Glutamatergic neuron (in vitro differentiated cells): ENCODE results near the gene CELA3A. TPM values are rescaled to one million over a fixed set of nuclear protein-coding genes. Genes with fewer than 3 reads are reported as not detected.

Experiments
- DNase-seq: peaks from one replicate; pipeline ENCODE4 v3.0.0; 2022
- H3K27ac Mint-ChIP-seq: one replicate; pipeline ENCODE4 v1.8.0; 2020; ENCODE audit warnings: mild to moderate bottlenecking, mixed read lengths, inconsistent platforms; ENCODE audit not compliant: unreplicated experiment
- H3K27me3 Mint-ChIP-seq: one replicate; pipeline ENCODE4 v1.8.0; 2020; ENCODE audit warnings: mild to moderate bottlenecking, moderate library complexity, mixed read lengths, inconsistent platforms; ENCODE audit not compliant: unreplicated experiment
- H3K36me3 Mint-ChIP-seq: one replicate; pipeline ENCODE4 v1.8.0; 2020; ENCODE audit warnings: mild to moderate bottlenecking, mixed read lengths, inconsistent platforms; ENCODE audit not compliant: unreplicated experiment
- H3K4me1 Mint-ChIP-seq: one replicate; pipeline ENCODE4 v1.8.0; 2020; ENCODE audit warnings: mild to moderate bottlenecking, low read depth, mixed read lengths, inconsistent platforms; ENCODE audit not compliant: unreplicated experiment
- H3K4me3 Mint-ChIP-seq: one replicate; pipeline ENCODE4 v1.8.0; 2020; ENCODE audit warnings: mild to moderate bottlenecking, mixed read lengths, inconsistent platforms; ENCODE audit not compliant: unreplicated experiment
- H3K9me3 Mint-ChIP-seq: one replicate; pipeline ENCODE4 v1.8.0; 2020; ENCODE audit warnings: mild to moderate bottlenecking, moderate library complexity, mixed read lengths, inconsistent platforms; ENCODE audit not compliant: unreplicated experiment
- total RNA-seq: library from RNA; stranded (reverse); fragmentation: NEBNext Ultra II Directional; extraction: Animal tissue kit (Norgen Biotek cat#: 25700); gene quantifications from one replicate; pipeline ENCODE4 v1.2.1, GENCODE V29; 2021; ENCODE audit not compliant: unreplicated experiment
- TF ChIP-seq, protein P1 (sequence below): fragments of 200-600 bp; sonication (generic); IDR thresholded peaks from one replicate; pipeline ENCODE4 v1.5.0; 2021; ENCODE audit not compliant: partially characterized antibody, unreplicated experiment

CELA3A gene
- total RNA-seq, 1 donor from 2014 or later: not detected

DNA sequence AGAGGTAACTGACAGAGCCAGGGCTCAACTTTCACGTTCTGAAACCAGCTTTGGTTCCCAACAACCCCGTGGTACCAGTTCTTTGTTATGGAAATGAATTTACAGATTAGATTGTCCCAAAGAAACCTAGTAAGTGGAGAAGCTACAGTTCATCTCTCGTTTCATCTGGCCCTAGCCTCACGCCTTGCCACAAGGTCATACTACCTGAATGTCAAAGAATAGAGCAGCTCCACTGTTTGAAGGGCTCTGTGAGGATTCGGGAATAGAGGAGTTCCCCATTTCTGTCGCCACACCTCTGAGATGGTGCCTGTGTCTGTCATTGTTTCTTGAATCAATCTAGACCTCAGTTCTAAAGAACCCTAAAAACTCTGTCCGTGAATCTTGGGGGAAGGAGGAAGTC lies 36.1 kb downstream of the CELA3A start:
- Mint-ChIP-seq H3K4me3 (no peak overlapping the region), H3K4me1 (no peaks in the 10 kb centered on the region), H3K36me3 (no peaks in the 10 kb centered on the region), H3K27ac (no peak overlapping the region), H3K9me3 (no peaks in the 10 kb centered on the region), H3K27me3 (no peaks in the 10 kb centered on the region)
- DNase-seq: no peak
- TF ChIP-seq, protein P1, sequence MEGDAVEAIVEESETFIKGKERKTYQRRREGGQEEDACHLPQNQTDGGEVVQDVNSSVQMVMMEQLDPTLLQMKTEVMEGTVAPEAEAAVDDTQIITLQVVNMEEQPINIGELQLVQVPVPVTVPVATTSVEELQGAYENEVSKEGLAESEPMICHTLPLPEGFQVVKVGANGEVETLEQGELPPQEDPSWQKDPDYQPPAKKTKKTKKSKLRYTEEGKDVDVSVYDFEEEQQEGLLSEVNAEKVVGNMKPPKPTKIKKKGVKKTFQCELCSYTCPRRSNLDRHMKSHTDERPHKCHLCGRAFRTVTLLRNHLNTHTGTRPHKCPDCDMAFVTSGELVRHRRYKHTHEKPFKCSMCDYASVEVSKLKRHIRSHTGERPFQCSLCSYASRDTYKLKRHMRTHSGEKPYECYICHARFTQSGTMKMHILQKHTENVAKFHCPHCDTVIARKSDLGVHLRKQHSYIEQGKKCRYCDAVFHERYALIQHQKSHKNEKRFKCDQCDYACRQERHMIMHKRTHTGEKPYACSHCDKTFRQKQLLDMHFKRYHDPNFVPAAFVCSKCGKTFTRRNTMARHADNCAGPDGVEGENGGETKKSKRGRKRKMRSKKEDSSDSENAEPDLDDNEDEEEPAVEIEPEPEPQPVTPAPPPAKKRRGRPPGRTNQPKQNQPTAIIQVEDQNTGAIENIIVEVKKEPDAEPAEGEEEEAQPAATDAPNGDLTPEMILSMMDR: no peak

DNA sequence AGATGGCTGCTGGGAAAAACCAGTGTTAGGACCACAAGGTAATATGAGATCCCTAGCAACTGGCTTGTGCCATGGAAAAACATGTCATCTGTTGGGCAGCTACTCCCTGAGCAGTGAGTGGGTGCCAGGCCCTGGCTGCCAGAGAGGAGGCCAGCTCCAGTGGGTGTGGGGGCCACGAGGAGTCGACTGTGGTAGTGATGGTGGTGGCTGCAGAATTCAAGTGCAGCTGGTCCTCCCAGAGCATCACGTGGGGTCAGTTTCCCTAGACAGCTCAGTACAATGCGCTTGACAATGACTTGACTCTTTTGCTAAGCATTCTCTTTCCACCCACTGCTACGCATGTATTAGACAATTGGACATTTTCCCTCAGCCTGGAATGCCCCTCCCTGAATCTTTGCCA lies 36.6 kb downstream of the CELA3A start:
- Mint-ChIP-seq H3K9me3 (peaks cover under 1% of the 10 kb centered on the region), H3K27ac (no peak overlapping the region), H3K4me3 (no peak overlapping the region), H3K36me3 (no peaks in the 10 kb centered on the region), H3K4me1 (no peaks in the 10 kb centered on the region), H3K27me3 (no peaks in the 10 kb centered on the region)
- DNase-seq: no peak
- TF ChIP-seq, protein P1: no peak

DNA sequence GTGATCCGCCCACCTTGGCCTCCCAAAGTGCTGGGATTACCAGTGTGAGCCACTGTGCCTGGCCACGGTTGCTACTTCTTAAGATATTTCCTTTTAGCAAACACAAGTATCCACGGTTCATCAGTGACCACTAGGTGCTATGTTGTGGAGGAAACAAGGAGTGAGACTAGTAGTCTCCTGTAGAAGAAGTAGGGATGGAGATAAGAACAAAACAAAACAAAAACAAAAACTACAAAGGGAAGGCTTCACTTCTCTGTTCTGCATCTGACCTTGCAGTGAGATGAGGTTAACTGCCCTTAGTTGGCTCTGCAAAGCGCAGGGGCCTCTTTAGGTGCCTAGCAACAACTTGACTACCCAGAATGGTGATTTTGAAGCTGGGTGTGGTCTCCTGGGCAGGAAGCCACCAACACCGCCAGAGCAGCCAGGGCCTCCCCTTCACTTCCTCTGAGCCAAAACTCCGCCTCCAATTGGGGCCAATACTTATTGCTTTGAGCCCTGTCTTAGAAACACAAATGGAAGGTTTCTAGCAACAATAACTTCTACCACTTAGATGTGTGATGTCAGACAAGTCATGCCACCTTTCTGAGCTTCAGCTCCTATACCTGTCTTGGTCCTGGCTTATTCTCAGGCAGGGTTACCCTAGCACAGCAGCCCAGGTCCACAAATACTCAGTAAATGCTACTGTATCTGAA lies 38.3 kb downstream of the CELA3A start:
- Mint-ChIP-seq H3K36me3 (no peaks in the 10 kb centered on the region), H3K4me3 (no peak overlapping the region), H3K27me3 (no peaks in the 10 kb centered on the region), H3K27ac (no peak overlapping the region), H3K9me3 (peaks cover 2% of the 10 kb centered on the region), H3K4me1 (no peaks in the 10 kb centered on the region)
- TF ChIP-seq, protein P1: no peak
- no peak for DNase-seq

DNA sequence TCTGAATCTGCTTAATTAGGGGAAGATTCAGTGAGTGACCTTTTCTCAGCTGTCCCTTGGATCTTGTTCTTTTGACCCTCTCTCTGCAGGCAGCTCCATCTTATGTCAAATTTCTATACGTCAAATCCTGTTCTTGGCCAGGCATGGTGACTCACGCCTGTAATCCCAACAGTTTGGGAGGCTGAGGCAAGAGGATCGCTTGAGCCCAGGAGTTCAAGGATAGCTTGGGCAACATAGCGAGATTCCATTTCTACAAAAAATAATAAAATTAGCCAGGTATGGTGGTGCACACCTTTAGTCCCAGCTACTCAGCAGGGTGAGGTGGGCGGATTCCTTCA lies 38.8 kb downstream of the CELA3A start:
- H3K4me3 Mint-ChIP-seq: no peak overlapping the region
- H3K4me1 Mint-ChIP-seq: no peaks in the 10 kb centered on the region
- TF ChIP-seq, protein P1: no peak
- no peaks in the 10 kb centered on the region for H3K27me3 Mint-ChIP-seq
- peaks cover 2% of the 10 kb centered on the region for H3K9me3 Mint-ChIP-seq
- DNase-seq: no peak
- no peaks in the 10 kb centered on the region for H3K36me3 Mint-ChIP-seq
- no peak overlapping the region for H3K27ac Mint-ChIP-seq

DNA sequence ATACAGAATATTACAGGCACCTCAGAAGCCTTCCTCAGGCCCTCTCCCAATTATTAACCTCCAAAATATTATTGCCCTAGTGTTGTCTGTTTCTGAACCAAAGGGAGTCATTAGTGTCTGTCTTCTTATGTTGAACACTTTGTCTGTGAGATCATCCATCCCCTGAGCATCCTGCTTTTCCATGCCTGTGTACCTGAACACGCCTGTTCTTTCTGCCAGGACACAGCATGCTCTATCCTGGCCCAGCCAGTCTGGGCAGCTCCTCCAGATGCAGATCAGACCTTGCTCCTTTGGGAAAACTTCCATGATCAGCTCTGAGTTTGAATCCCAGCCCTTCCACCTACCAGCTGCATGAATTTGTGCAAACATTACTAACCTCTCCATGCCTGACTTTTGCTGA lies 40.0 kb downstream of the CELA3A start:
- no peaks in the 10 kb centered on the region for H3K4me1 Mint-ChIP-seq
- peaks cover 2% of the 10 kb centered on the region for H3K9me3 Mint-ChIP-seq

More for the DNA sequence above, 40.0 kb downstream of the CELA3A start:
- TF ChIP-seq, protein P1: no peak
- no peak for DNase-seq
- Mint-ChIP-seq H3K36me3 (no peaks in the 10 kb centered on the region), H3K27ac (no peak overlapping the region), H3K4me3 (no peak overlapping the region), H3K27me3 (no peaks in the 10 kb centered on the region)
